ENCODE data around the gene HOXB3.

GRCh38 chr17:48604770-48605329 lies 14.8 kb upstream of the HOXB3 start, which contains the start of gene HOXB6:
- TF ChIP-seq POLR2A (IDR thresholded peaks at IDR 0.05): no peak
- TF ChIP-seq CTCF (IDR thresholded peaks at IDR 0.05): no peak
